ENCODE measurements around the gene EXOC6B. TPM values are rescaled to one million over a fixed set of nuclear protein-coding genes. Genes with fewer than 3 reads are reported as not detected.

EXOC6B gene
- total RNA-seq, 1 experiment from 2014 or later: 40.1 TPM

GRCh38 chr2:72781480-72781879 is 44.4 kb downstream of the EXOC6B start:
- Histone ChIP-seq H3T11ph (ENCODE audit: low read length) (no peak overlapping the region), H3K23me2 (ENCODE audit: insufficient read length, low read depth, low read length, poor library complexity, severe bottlenecking) (no peaks in the 10 kb centered on the region), H3K4me2 (ENCODE audit: insufficient read depth, insufficient read length, low read length) (no peak overlapping the region), H2BK12ac (ENCODE audit: insufficient read length, low read depth, low read length) (no peak overlapping the region), H3K9ac (ENCODE audit: extremely low read depth, insufficient read length, low read length) (no peak overlapping the region), H2BK5ac (ENCODE audit: insufficient read length, low read length) (no peak overlapping the region), H4K5ac (ENCODE audit: insufficient read length, low read depth, low read length) (no peak overlapping the region), H4K91ac (ENCODE audit: insufficient read length, low read depth, low read length) (no peak overlapping the region), H3K4me1 (ENCODE audit: insufficient read depth, low read length) (no peaks in the 10 kb centered on the region), H3K27me3 (ENCODE audit: insufficient read depth, low read length) (no peaks in the 10 kb centered on the region), H3K4ac (ENCODE audit: low read depth, low read length) (no peak overlapping the region), H3K56ac (ENCODE audit: insufficient read length, low read depth, low read length) (no peak overlapping the region), H3K79me2 (ENCODE audit: insufficient read depth, low read length) (peaks cover 2% of the 10 kb centered on the region; the same call in 1 of the 2 replicates), H2AFZ (ENCODE audit: low read length) (no peak overlapping the region), H2BK120ac (ENCODE audit: low read depth, low read length, poor library complexity, severe bottlenecking) (no peak overlapping the region), H3K9me3 (ENCODE audit: control insufficient read depth, low read depth, low read length) (no peaks in the 10 kb centered on the region), H2BK20ac (ENCODE audit: low read depth, low read length, poor library complexity, severe bottlenecking) (no peak overlapping the region), H3K27ac (ENCODE audit: insufficient read length, low read depth, low read length) (no peak overlapping the region), H4K20me1 (ENCODE audit: control insufficient read depth, insufficient read depth, insufficient read length) (no peaks in the 10 kb centered on the region), H3K18ac (ENCODE audit: insufficient read length, low read depth, low read length) (no peak overlapping the region), H2BK15ac (ENCODE audit: low read depth, low read length) (no peak overlapping the region), H3K79me1 (ENCODE audit: insufficient read depth, low read depth, low read length, poor library complexity, severe bottlenecking) (no peaks in the 10 kb centered on the region), H4K8ac (replicated peaks; ENCODE audit: insufficient read length, low read depth, low read length) (no peak overlapping the region), H3K23ac (ENCODE audit: insufficient read length, low read depth, low read length) (no peak overlapping the region), H3K14ac (ENCODE audit: insufficient read depth, low read length) (no peak overlapping the region), H2AK5ac (ENCODE audit: insufficient read length, low read length) (no peak overlapping the region)
- H3K27ac Mint-ChIP-seq: peak overlapping the region in 2 of 3 experiments; percentile 55 to 72; a peak in 2 of 7 replicates
- no CpG with 5 or more reads among the region's 5 CpGs for WGBS (ENCODE audit: extremely low coverage, insufficient read length, low lambda C conversion rate)
- H3K27me3 Mint-ChIP-seq (ENCODE audit: low read depth): no peaks in the 10 kb centered on the region
- H3K4me1 Mint-ChIP-seq: peaks cover 8 to 9% of the 10 kb centered on the region in 2 experiments
- no peak overlapping the region for H3K4me3 Mint-ChIP-seq
- no peak for TF ChIP-seq CTCF (conservative IDR thresholded peaks at IDR 0.05)
- peaks cover 19 to 36% (median 29%) of the 10 kb centered on the region in 3 experiments for H3K36me3 Mint-ChIP-seq (ENCODE audit: insufficient read depth in 1 of 3, low read depth in 3 of 3)
- DNase-seq: no peak
- peaks cover 10 to 13% of the 10 kb centered on the region in 2 experiments for H3K9me3 Mint-ChIP-seq
